NB4 (cell line): Measurements from ENCODE around the gene PRRG4.

Experiments
- DNase-seq: peaks from one replicate; pipeline ENCODE4 v3.0.0; 2010; ENCODE audit warnings: low read depth
- H3K4me3 ChIP-seq: one replicate; pipeline ENCODE4 v1.5.1; 2011; ENCODE audit warnings: mild to moderate bottlenecking, low read depth, low read length, moderate library complexity
- MYC ChIP-seq: IDR thresholded peaks from 2 replicates; pipeline ENCODE4 v1.6.1; 2011; ENCODE audit warnings: low read depth, low read length
- POLR2A ChIP-seq: IDR thresholded peaks from 2 replicates; pipeline ENCODE4 v1.6.1; 2011; ENCODE audit warnings: mild to moderate bottlenecking; ENCODE audit not compliant: insufficient read length; ENCODE audit errors: extremely low read depth
- TF ChIP-seq, protein P1 (sequence below): IDR thresholded peaks from one replicate; pipeline ENCODE4 v1.5.1; 2012; ENCODE audit warnings: low read depth, low read length
- TF ChIP-seq, protein P2 (sequence below): IDR thresholded peaks from 2 replicates; pipeline ENCODE4 v1.6.1; 2011; ENCODE audit warnings: low read depth, low read length

PRRG4 gene

DNA sequence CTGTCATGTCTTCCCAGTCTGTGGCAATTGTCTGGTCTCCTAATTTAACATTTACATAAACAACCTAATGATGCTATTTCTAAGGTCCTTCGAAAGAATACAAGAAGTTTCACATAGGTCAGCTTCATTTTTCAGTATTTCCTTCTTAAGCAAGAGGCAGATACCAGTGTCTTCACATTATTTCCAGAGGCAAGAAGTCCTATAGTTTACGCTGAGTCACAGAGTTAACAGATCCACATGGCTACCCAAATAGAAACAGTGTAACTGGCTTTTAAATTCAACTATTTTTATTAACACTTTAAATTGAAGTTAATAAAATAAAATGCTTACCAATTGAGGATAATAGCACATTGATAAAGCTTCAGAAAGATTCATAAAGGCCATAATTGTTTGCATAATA, 10.9 kb downstream of the PRRG4 start:
- TF ChIP-seq MYC (no peak), POLR2A (no peak)
- TF ChIP-seq, protein P1, sequence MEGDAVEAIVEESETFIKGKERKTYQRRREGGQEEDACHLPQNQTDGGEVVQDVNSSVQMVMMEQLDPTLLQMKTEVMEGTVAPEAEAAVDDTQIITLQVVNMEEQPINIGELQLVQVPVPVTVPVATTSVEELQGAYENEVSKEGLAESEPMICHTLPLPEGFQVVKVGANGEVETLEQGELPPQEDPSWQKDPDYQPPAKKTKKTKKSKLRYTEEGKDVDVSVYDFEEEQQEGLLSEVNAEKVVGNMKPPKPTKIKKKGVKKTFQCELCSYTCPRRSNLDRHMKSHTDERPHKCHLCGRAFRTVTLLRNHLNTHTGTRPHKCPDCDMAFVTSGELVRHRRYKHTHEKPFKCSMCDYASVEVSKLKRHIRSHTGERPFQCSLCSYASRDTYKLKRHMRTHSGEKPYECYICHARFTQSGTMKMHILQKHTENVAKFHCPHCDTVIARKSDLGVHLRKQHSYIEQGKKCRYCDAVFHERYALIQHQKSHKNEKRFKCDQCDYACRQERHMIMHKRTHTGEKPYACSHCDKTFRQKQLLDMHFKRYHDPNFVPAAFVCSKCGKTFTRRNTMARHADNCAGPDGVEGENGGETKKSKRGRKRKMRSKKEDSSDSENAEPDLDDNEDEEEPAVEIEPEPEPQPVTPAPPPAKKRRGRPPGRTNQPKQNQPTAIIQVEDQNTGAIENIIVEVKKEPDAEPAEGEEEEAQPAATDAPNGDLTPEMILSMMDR, result no peak
- TF ChIP-seq, protein P2, sequence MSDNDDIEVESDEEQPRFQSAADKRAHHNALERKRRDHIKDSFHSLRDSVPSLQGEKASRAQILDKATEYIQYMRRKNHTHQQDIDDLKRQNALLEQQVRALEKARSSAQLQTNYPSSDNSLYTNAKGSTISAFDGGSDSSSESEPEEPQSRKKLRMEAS, result no peak
- H3K4me3 ChIP-seq, result no peak overlapping the region
- no peak for DNase-seq

GRCh38 chr11:32843544-32843943, 13.8 kb downstream of the PRRG4 start:
- TF ChIP-seq MYC, result no peak
- TF ChIP-seq, protein P1, result no peak
- no peak for TF ChIP-seq POLR2A
- TF ChIP-seq, protein P2, result no peak
- no peak for DNase-seq
- no peak overlapping the region for H3K4me3 ChIP-seq

- DNase-seq, result peak; percentile 21
- TF ChIP-seq POLR2A (no peak), MYC (no peak)
- TF ChIP-seq, protein P2, result no peak
- TF ChIP-seq, protein P1, result no peak
- H3K4me3 ChIP-seq, result no peak overlapping the region
Observed at GRCh38 chr11:32847511-32847910, 17.8 kb downstream of the PRRG4 start.

- TF ChIP-seq, protein P1, result no peak
- no peak for TF ChIP-seq POLR2A
- no peak for TF ChIP-seq MYC
- TF ChIP-seq, protein P2, result no peak
- no peak for DNase-seq
- H3K4me3 ChIP-seq, result no peak overlapping the region
Observed at GRCh38 chr11:32849761-32850160, 20.0 kb downstream of the PRRG4 start.

DNA sequence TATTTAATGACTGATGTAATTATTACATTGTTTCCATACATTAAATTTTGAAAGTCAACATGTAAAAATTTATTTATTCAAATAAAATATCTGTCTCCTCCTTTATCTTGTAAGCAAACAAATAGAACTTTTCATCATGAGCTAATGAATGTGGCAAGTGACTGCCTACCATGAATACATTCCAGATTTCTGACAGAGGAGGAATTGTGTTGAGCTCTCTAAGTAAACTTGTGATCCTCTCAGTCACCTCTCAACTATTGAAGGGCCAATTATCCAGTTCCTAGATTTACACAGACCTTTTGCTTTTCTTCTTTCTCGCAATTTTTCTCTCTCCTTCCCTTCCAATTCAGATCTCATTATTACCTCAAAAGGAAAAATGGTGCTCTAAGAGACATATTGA, 21.5 kb downstream of the PRRG4 start:
- TF ChIP-seq MYC (no peak), POLR2A (no peak)
- TF ChIP-seq, protein P1, result no peak
- TF ChIP-seq, protein P2, result no peak
- no peak overlapping the region for H3K4me3 ChIP-seq
- DNase-seq, result no peak

DNA sequence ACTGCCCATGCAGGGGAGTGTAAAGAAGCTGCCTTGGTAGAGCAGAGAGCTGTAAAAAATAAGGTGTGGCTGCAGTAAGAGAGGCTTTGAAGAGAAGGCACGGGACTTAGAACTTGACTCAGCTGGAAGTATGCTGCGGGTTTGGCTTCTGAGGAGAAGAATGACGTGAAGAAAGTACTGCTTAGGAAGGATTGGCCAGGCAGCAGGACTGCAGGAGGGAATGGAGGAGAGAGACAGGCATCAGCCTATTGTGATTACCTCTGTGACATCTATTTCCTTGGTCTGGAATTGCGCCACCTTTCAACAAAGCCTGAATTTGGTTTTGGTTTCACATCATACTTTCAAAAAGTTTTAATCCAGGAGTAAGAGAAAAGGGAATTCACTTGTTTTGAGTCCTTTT, 22.5 kb downstream of the PRRG4 start:
- TF ChIP-seq MYC, result no peak
- TF ChIP-seq, protein P2, result no peak
- TF ChIP-seq POLR2A, result no peak
- TF ChIP-seq, protein P1, result no peak
- H3K4me3 ChIP-seq, result no peak overlapping the region
- DNase-seq, result peak; percentile 18
